Measurements from ENCODE around the gene RALBP1.
A peak's percentile ranks its signal among the peaks of the same experiment; 100 is the strongest.

The RALBP1 gene

DNA sequence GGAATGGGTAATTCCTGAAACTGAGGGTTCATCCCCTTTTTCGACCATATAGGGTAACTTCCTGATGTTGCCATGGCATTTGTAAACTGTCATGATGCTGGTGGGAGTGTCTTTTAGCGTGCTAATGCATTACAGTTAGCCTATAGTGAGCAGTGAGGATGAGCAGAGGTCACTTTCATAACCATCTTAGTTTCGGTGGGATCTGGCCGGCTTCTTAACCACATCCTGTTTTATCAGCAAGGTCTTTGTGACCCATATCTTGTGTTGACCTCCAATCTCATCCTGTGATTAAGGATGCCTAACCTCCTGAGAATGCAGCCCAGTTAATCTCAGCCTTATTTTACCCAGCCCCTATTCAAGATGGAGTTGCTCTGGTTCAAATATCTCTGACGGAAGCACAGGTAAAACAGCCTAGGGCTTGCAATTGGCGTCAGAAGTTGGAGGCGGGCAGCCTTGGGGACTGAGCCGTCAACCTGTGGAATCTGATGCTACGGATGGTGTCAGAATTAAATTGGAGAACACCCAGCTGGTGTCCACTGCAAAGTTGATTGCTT, 19.5 kb downstream of the RALBP1 start:
- TF ChIP-seq, protein P1, sequence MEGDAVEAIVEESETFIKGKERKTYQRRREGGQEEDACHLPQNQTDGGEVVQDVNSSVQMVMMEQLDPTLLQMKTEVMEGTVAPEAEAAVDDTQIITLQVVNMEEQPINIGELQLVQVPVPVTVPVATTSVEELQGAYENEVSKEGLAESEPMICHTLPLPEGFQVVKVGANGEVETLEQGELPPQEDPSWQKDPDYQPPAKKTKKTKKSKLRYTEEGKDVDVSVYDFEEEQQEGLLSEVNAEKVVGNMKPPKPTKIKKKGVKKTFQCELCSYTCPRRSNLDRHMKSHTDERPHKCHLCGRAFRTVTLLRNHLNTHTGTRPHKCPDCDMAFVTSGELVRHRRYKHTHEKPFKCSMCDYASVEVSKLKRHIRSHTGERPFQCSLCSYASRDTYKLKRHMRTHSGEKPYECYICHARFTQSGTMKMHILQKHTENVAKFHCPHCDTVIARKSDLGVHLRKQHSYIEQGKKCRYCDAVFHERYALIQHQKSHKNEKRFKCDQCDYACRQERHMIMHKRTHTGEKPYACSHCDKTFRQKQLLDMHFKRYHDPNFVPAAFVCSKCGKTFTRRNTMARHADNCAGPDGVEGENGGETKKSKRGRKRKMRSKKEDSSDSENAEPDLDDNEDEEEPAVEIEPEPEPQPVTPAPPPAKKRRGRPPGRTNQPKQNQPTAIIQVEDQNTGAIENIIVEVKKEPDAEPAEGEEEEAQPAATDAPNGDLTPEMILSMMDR (IDR thresholded peaks at IDR 0.05; ENCODE audit: insufficient read depth, low read length, poor library complexity, severe bottlenecking), result no peak
- Histone ChIP-seq H3K4me3 (replicated peaks; ENCODE audit: low read depth, low read length) (no peak overlapping the region), H3K36me3 (ENCODE audit: control insufficient read depth, insufficient read depth, low read length) (no peaks in the 10 kb centered on the region), H3K27me3 (replicated peaks; ENCODE audit: control insufficient read depth, insufficient read depth, low read length) (no peaks in the 10 kb centered on the region)
- DNase-seq (ENCODE audit: extremely low read depth, insufficient read length), result peak; percentile 22

- H3K4me3 ChIP-seq (replicated peaks; ENCODE audit: low read depth, low read length), result no peak overlapping the region
- DNase-seq (ENCODE audit: extremely low read depth, insufficient read length), result no peak
- TF ChIP-seq, protein P1 (IDR thresholded peaks at IDR 0.05; ENCODE audit: insufficient read depth, low read length, poor library complexity, severe bottlenecking), result no peak
- no peaks in the 10 kb centered on the region for H3K36me3 ChIP-seq (ENCODE audit: control insufficient read depth, insufficient read depth, low read length)
- H3K27me3 ChIP-seq (replicated peaks; ENCODE audit: control insufficient read depth, insufficient read depth, low read length), result no peaks in the 10 kb centered on the region
Measured at GRCh38 chr18:9495465-9495864, 20.2 kb downstream of the RALBP1 start.

DNA sequence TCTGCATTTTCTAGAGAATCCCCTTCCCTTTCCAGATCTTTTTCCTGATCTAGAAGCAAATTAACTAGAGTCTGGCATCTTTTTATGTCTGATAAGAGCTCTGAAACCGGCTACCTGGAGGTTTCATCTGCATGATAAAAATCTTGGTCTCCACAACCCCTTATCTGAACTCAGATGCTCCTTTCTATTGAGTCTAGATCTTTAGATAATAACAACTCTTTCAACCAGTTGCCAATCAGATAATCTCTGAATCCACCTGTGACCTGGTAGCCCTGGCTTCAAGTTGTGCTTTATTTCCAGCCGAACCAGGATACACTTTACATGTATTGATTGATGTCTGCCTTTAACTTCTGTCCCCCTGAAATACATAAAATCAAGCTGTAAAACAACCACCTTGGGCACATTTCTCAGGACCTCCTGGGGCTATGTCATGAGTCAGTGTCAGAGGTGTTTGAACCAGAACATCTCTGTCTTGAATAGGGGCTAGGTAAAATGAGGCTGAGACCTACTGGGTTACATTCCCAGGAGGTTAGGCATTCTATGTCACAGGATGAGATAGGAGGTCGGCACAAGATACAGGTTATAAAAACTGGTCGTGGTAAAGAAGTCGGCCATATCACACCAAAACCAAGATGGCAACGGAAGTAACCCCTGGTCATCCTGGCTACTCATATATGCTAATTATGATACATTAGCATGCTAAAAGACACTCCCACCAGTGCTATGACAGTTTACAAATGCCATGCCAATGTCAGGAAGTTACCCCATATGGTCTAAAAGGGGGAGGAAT, 20.8 kb downstream of the RALBP1 start:
- Histone ChIP-seq H3K36me3 (ENCODE audit: control insufficient read depth, insufficient read depth, low read length) (no peaks in the 10 kb centered on the region; the same call in 1 of the 2 replicates), H3K27me3 (replicated peaks; ENCODE audit: control insufficient read depth, insufficient read depth, low read length) (no peaks in the 10 kb centered on the region), H3K4me3 (replicated peaks; ENCODE audit: low read depth, low read length) (no peak overlapping the region)
- no peak for DNase-seq (ENCODE audit: extremely low read depth, insufficient read length)
- TF ChIP-seq, protein P1 (IDR thresholded peaks at IDR 0.05; ENCODE audit: insufficient read depth, low read length, poor library complexity, severe bottlenecking), result no peak

DNA sequence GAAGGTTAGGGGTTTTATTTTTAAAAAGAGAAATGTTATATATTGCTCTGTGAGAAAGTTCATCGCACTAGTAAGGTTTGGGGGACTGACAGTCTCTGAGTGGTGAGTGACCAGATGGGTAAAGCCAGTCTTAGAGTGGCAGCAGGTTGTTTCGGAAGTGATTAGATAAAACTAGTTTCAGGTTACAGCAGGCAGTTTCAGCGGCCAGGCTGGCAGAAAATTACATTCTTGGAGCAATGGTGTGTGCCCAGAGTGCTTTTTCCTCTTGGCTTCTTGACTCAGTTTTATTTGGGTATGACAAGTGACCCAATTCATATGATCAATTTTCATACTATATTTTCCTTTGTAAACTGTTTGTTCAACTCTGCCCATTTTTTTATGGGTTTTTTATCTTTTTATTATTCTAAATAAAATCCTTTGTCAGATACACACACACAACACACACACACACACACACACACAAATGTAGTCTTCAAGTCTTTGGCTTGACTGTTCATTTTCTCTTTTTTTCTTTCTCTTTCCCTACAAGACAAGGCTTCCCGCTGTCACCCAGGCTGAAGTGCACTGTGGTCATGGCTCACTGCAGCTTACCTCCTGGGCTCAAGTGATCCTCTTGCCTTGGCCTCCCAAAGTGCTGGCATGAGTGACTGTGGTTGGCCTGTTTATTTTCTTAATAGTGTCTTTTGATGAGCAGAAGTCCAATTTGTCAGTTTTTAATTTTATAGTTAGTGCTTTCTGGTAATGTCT, 30.9 kb downstream of the RALBP1 start:
- peak; percentile 10 for DNase-seq (ENCODE audit: extremely low read depth, insufficient read length)
- TF ChIP-seq, protein P1 (IDR thresholded peaks at IDR 0.05; ENCODE audit: insufficient read depth, low read length, poor library complexity, severe bottlenecking), result no peak

GRCh38 chr18:9507565-9508088, 32.3 kb downstream of the RALBP1 start:
- Histone ChIP-seq H3K27me3 (replicated peaks; ENCODE audit: control insufficient read depth, insufficient read depth, low read length) (no peaks in the 10 kb centered on the region), H3K4me3 (replicated peaks; ENCODE audit: low read depth, low read length) (no peak overlapping the region), H3K36me3 (ENCODE audit: control insufficient read depth, insufficient read depth, low read length) (no peaks in the 10 kb centered on the region)
- DNase-seq (ENCODE audit: extremely low read depth, insufficient read length), result no peak
- TF ChIP-seq, protein P1 (IDR thresholded peaks at IDR 0.05; ENCODE audit: insufficient read depth, low read length, poor library complexity, severe bottlenecking), result no peak

More for the DNA sequence above, 30.9 kb downstream of the RALBP1 start:
- Histone ChIP-seq H3K36me3 (ENCODE audit: control insufficient read depth, insufficient read depth, low read length) (no peaks in the 10 kb centered on the region), H3K4me3 (replicated peaks; ENCODE audit: low read depth, low read length) (no peak overlapping the region), H3K27me3 (replicated peaks; ENCODE audit: control insufficient read depth, insufficient read depth, low read length) (no peaks in the 10 kb centered on the region)
